ENCODE data around the gene SKI.

DNA sequence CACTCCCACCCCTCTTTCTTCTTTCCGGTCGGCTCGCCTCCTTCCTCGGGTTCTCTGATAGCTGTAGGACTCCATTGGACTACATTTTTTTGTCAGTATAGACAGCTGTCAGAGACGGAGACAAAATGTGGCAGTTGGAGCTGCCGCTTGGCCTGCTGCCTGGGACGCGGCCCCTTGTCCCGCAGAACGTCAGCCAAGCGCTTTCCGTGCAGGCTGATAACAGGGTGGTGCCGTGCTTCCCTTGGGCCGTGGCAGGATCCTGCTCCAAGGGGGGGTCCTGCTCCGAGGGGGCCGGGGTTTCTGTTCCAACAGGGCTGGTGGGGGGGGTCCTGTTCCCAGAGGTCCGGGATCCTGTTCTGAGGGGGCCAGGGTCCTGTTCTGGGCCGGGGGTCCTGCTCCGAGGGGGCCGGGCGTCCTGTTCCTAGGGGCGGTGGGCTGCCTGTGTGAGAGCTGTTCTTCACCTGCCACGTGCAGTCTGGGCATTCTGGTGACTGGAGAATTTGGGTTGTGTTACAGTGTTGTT, 4.9 kb downstream of the SKI start:
- TF ChIP-seq, protein P1, sequence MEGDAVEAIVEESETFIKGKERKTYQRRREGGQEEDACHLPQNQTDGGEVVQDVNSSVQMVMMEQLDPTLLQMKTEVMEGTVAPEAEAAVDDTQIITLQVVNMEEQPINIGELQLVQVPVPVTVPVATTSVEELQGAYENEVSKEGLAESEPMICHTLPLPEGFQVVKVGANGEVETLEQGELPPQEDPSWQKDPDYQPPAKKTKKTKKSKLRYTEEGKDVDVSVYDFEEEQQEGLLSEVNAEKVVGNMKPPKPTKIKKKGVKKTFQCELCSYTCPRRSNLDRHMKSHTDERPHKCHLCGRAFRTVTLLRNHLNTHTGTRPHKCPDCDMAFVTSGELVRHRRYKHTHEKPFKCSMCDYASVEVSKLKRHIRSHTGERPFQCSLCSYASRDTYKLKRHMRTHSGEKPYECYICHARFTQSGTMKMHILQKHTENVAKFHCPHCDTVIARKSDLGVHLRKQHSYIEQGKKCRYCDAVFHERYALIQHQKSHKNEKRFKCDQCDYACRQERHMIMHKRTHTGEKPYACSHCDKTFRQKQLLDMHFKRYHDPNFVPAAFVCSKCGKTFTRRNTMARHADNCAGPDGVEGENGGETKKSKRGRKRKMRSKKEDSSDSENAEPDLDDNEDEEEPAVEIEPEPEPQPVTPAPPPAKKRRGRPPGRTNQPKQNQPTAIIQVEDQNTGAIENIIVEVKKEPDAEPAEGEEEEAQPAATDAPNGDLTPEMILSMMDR (IDR thresholded peaks at IDR 0.05): no peak
- TF ChIP-seq EP300 (IDR thresholded peaks at IDR 0.05) (no peak), POLR2A (IDR thresholded peaks at IDR 0.05) (no peak), POLR2AphosphoS5 (IDR thresholded peaks at IDR 0.05) (no peak)

Measured in upper lobe of left lung (tissue), 4 donors.